Ramos (cell line): Measurements from ENCODE around the gene GIMD1.
"Not testable (repeated sequence)": the region's sequence is repeated elsewhere in the genome, so short reads cannot be mapped to it uniquely, and the experiment has no call there.

Source experiments
- in situ Hi-C: fragments of 300-500 bp; cut with MboI; formaldehyde crosslinking; loops from one replicate; pipeline ENCODE4 v1.14.3; 2022; ENCODE audit warnings: low sequenced_read_pairs; ENCODE audit not compliant: unreplicated experiment

GIMD1 gene

DNA sequence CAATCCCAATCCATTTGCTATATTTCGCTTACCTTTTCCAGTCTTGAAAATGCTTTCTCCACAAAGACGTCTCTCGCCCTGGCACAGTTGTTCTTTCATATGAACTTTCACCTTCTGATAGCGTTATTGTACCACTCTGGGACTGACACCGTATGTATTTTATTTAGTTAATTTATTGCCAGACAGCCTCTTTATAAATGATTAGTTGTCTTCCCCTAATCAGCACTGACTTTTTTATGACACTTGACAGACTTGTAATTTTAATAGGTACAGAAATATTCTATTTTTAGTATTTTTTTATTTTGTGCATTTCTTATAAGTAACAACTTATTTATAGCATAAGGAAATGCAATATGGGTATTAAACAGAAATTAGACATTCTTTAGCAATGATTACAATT lies at the start of gene GIMD1:
GIMD1 (minus strand) TSS at position 101 of the 400 bp plus-strand sequence. CDS start 1,343 bp downstream, outside the sequence.
- in situ Hi-C loops = no loop called here

DNA sequence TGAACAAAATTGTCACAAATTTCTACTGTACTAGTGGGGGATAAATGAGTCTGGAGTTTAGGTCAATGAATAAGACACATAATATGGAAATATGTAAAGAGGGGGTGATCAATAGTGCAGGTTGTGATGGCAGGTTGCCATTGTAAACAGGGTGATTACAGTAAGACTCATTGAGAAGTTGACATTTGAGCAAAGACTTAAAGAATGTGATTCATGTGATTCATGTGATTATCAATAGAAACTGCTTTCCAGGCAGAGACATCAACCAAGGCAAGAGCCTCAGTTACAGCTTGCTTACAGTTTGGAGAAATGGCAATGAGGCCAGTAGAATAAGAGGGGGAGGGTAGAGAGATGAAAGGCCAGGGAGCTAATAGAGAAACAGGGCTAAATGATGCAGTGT lies 45.8 kb upstream of the GIMD1 start:
- in situ Hi-C loops = no loop called here

DNA sequence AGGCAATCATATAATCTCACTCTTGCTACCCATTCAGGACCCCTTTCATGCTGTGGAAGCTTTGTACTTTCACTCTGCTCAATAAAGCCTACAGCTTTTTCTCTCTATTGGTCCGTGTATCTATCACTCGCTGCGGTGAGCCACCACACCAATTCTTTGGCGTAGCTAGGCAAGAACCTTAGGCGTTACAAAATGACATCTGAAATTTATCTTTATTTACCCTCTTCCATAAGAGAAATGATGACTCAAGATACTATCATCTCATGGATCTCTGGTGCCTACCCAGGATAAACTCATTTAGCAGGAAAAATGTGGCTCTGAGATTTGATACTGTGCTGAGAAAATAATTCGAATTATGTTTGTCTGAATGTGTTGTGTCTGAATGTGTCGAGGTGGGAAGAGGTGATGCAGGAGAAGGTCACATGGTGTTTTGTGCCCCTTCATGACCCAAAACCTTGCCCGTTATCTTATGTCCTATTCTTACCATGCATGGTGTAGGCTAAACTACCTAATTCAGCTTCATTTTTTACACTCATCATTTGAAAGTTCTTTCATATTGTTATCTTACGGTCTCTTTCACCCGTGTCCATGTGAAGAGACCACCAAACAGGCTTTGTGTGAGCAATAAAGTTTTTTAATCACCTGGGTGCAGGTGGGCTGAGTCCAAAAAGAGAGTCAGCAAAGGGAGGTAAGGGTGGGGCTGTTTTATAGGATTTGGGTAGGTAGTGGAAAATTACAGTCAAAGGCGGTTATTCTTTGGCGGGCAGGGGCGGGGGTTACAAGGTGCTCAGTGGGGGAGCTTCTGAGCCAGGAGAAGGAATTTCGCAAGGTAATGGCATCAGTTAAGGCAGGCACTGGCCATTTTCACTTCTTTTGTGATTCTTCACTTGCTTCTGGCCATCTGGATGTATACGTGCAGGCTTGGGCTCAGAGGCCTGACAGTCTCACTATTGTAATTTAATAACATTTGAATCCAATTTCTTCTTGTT lies 41.6 kb upstream of the GIMD1 start:
- in situ Hi-C loops = no loop called here

DNA sequence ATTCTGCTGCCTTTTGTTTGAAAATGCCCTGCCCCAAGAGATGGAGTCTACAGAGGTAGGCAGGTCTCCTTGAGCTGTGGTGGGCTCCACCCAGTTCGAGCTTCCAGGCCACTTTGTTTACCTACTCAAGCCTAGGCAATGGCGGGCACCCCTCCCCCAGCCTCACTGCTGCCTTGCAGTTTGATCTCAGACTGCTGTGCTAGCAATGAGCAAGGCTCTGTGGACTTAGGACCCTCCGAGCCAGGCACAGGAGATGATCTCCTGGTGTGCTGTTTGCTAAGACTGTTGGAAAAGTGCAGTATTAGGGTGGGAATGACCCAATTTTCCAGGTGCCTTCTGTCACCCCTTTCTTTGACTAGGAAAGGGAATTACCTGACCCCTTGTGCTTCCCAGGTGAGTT lies 39.4 kb upstream of the GIMD1 start:
- in situ Hi-C loops = not testable (repeated sequence)

DNA sequence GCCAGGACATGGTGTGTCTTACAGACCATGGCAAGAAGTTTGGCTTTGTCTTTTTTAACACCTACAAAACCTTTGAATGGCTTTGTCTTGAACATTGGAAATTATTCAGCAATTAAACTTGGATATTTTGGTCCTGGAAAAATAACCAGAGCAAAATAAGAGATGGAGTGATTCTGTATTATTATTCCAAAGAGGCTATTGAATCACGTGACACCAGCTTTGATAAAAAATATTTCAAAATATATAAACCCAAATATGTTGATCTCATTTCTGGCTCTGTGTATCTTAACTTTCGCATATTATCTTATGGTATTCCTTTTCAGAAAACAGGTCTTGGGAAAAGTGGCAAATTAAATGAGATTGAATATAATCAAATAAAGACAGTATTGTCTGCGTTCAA lies 32.6 kb upstream of the GIMD1 start:
- in situ Hi-C loops = no loop called here

DNA sequence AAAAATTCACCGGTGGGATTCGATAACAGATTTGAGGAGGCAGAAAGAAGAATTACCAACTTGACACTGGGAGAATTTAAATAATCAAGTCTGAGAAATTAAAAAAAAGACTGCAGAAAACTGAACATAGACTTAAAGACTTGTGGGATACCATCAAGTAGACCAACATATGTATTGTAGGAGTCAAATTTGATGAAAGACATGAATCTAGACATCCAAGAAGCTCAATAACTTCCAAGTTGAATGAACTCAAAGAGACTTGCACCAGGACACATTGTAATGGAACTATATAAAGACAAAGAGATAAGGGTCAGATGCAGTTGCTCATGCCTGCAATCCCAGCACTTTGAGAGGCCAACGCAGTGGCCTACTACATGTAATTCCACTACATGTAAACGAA lies 30.3 kb upstream of the GIMD1 start:
- in situ Hi-C loops = not testable (repeated sequence)

DNA sequence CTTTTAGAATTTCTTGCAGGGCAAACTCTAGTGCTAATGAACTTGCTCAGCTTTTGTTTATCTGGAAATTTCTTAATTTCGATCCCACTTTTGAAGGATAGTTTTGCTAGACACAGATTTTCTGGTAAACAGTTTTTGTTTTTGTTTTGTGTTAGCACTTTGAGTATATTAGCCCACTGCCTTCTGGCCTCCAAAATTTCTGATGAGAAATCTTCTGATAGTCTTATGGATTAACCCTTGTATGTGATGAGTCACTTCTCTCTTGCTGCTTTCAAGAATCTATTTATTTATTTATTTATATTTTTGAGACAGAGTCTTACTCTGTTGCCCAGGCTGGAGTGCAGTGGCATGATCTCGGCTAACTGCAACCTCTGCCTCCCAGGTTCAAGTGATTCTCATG lies 27.0 kb upstream of the GIMD1 start:
- in situ Hi-C loops = no loop called here

DNA sequence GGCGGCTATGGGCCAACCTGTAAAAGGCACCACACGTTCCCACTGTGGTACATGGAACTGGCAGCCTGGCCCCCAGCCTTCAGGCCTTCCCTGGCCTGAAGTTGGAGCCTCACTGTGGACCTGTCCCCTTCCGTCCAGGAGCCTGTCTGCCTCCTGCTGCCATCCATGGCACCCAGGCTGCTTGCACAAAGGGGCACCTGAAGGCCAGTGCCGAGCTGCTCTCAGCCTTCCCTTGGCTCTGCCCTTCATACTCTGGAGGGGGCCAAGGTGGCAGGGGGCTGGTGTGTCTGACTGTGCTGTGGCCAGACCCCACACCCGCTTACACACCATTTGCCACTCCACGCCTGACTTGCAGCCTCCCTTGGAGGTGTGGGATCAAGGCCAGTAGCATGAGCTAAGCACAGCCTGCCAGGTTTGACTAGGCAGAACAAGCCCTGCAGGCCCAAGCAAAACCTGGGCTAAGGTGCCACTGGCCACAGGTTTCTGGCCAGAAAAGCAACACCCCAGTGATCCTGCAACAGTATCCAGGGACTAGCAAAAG lies 17.3 kb upstream of the GIMD1 start:
- in situ Hi-C loops = no loop called here

DNA sequence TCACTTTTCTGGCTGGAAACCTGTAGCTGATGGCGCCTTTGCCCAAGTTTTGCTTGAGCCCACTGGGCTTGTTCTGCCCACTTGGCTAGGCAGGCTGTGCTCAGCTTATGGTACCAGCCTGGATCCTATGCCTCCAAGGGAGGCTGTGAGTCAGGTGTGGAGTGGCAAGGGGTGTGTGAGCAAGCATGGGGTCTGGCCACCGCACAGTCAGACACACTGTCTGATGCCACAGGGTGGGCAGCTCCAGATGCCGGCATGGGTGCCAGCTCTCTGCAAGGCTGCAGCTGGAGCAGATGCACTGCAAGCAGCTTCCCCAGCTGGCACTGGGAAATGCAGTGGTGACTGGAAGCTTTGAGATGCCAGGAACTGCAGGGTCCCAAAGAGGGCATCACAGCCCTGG lies 16.3 kb upstream of the GIMD1 start:
- in situ Hi-C loops = no loop called here

DNA sequence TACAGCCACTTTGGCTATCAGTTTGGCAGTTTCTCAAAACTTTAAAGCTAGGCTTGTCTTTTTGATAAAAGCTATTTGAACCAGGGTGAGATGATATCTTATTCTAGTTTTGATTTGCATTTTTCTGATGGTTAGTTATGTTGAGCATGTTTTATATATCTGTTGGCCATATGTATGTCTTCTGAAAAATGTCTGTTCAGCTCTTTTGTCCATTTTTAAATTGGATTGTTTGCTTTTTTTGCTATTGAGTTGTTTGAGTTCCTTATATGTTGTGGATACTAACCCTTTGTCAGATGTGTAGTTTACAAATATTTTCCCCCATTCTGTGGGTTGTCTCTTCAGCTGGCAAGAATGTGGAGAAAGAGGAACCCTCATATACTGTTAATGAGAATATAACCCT lies 11.6 kb upstream of the GIMD1 start:
- in situ Hi-C loops = no loop called here

DNA sequence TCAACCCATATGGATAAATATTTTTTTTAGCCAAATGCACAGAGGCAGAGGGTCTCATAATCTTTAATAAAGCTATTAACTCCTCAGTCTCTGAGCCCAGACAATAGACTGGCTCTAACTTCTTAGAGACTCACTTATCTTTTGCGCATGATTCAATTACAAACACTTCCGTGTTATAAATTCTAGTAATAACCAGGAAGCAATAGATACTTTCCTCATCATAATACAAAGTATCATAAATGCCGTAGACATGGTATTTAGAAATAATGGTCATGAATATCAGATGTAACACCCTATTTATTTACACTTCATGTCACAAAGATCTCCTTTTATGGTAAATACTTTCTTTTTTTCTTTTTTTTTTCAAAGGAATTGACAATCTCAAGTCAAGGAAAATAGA lies 4.4 kb upstream of the GIMD1 start:
- in situ Hi-C loops = no loop called here

DNA sequence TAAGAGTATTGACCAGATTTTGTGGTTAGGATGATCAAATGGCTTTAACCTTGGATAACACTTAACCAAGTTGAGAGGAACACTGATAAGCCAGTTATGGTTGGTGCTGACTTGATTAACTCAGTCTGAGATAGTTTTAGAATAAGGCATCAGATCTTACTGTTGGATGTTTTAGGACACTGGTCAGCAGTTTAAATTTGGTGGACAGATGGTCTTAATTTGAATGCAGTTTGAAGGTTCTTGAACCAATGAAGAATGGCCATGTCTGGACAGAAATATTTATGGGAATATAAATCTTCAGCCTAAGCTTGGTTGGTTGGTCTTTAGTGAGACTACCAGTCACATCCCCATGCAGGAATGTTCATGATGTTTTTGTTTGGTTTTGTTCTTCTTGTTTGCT lies 2.6 kb upstream of the GIMD1 start:
- in situ Hi-C loops = no loop called here

DNA sequence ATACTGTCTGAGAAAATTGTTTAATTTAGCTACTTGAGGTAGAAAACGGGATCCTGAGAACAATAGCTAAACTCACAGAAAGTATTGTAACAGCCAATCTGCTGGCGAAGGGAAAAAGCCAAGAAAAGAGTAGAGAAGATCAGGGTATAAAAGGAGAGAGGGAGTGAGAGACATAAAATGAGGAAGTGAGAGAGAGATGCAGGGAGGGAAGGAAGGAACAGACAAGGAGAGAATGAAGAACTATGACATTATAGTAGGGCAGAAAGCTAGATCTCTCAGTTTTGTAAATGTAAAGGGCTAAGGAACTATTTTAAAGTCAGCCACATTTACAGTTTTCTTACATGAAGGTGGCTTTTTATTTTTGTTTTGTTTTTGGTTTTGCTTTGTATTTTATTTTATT lies 1.6 kb upstream of the GIMD1 start:
- in situ Hi-C loops = no loop called here

DNA sequence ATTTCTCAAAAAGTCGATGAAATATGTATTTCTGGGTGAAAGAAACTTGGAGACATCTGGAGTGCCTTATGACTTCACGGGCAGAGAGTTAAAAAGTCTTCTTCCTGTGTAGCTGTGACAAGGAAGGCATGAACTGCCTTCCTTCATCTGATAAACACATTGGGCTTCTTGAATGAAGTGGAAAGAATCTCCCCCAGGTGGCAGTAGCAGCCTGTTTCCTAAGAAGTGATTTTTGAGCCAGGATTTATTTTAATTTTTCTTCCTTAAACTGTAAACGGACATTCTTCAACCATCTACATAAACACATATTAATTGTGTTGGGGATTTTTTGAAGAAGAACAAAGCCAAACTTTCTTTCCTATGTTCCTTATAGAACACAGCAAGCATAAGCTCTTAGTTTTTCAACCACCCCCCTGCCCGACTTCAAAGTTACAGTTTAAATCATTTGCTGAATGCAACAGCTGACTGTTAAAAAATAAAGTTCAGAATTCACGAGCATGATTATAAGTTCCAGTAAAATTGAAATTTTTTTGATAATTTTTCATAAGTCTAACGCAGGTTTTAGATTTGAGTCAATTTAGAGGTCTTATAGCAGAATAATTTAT lies 980 bp upstream of the GIMD1 start:
- in situ Hi-C loops = no loop called here

DNA sequence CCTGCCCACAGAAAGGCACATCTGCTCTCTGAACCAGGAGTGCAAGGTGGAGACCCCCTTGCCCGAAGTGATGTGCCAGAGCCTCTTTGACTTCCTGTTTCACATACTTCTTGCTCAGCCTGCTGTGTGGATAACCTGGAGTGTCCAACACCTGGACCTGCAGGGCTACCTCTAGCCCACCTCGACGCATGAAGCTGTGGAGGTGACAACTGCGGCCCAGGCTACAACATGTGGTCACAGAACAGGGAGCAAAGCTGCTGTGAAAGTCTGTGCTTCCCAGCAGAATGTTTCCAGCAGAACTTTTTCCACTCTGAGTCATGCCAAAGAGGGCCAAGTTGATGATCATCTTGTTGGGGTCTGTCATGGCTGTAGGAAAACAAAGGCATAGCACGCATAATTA lies 1.5 kb downstream of the GIMD1 start:
- in situ Hi-C loops = no loop called here

DNA sequence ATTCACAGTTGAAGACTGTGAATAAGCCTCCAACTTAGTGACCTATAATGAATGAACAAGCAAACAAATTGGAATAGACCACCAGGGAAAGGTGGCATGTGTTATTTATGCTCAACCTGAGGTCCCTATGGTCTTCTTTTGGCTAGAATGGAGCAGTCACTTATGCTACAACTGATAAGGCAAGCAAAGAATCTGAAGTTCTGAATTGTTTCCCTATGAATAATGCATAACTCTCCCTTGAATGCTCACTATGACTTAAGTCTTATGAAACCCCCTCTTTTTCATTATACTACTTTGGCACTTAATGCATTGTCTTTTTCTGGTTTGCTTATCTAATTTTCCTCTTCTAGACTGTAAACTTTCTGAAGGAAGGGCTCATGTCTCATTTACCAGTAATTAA lies 2.6 kb downstream of the GIMD1 start:
- in situ Hi-C loops = no loop called here

DNA sequence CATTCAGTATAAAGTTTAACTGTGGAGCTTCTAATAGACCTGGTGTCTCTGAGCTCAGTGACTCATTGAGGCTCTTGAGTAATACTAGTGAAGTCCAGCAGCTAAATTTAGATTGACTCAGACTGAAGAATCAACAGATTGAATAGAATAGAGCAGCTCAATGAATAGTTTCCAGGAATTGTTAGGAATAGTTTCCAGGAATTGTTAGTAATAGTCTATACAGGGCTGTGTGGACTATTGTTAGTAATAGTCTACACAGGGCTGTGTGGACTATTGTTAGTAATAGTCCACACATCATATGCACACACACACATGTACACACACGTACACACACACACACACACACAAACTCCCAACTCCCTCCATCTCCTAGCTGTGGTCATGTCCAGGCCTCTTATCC lies 3.0 kb downstream of the GIMD1 start:
- in situ Hi-C loops = no loop called here

DNA sequence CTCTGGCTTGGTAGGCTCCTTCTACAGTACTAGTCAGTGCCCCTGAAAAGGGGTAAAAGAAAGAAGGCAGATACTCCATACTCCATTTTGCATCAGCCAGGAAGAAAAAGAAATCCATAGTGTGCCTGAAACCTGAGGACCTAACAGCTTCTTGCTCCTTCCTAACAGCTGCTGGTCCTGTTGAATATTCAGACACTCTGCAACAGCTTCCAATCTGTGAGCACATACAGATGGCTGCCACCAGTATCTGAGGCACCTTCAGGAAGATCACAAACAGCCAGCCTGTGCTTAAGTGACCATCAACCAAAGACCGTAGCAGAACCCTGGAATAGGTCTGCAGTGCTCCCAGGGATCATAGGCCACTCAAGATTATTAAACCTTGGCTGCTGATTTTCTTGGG lies 4.3 kb downstream of the GIMD1 start:
- in situ Hi-C loops = no loop called here

DNA sequence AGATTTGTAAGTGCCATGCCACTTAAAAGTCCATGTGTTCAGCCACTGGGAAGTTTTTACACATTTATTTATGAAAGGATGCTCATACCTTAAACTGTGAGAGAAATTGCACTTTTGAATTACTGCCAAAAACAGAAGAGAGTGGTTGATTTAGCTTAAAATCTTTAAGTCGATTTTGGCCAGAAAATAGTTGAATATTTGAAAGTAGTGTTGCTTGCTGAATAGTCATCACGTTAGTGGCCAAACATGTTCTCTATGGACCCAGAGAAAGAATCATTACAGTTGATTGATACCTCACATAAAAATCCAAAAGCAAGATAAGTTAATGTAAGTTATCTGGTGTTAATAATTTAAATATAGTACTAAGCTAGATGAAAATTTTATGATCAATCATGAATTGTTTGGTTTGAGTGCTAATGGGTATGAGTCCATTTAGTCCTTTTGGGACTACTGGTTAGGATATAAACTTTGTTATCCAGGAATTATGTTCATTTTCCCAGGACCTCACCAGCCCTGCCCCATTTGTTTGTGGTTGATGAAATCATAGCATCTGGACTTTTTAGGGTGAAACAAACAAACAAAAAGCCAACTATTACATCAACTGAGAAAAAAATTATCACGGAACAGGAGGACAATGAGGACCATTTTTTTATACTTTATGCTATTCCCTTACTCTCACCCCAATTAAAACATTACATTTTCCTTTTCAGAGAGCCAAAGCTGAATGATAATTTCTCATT lies 6.3 kb downstream of the GIMD1 start:
- in situ Hi-C loops = no loop called here

DNA sequence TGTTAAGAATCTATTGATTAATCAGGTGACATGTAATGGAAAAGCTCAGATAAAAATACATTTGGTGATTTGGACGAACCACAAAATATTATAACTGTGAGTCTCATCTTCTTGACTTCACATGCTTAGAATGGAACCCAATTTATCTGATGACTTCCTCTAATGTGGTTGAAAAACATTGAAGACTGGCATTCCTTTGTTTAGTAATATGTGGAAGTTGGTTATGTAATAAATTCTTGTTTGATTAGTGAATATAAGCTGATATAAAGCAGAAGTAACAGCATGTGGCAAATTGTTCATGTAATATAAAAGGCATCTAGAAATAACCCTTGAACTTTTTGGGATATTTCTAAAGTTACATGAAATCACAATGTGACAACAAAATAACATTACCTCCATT lies 9.7 kb downstream of the GIMD1 start:
- in situ Hi-C loops = no loop called here

DNA sequence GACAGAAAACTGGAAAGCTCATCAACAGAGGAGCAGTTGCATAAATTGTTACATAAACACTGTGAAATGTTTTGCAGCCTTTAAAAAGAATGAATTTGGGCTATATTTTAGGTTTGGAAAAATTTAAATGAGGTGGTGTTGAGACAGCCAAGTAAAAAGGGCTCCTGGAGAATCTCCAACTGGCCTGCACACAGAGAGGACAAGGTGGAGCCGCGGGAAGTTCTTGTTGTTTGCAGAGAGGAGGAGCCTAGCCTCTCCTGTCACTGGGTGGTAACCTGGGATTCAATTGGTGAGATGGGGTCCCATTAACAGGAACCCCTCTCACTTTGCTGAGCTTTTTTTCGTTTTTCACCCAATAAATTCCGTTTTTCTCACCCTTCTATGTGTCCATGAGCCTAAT lies 13.4 kb downstream of the GIMD1 start:
- in situ Hi-C loops = no loop called here
